Activated T-cell treated with anti-CD3 and anti-CD28 coated beads for 24 hours (primary cell): ENCODE results near the gene TSPAN9.

Experiments
- DNase-seq: peaks from one replicate; pipeline ENCODE4 v3.0.0-alpha.2; 2020; ENCODE audit warnings: low read depth

TSPAN9 gene

GRCh38 chr12:3141339-3142321 is 64.5 kb downstream of the TSPAN9 start:
- no peak for DNase-seq

- no peak for DNase-seq
Observed at GRCh38 chr12:3142386-3142785, 65.2 kb downstream of the TSPAN9 start.

- no peak for DNase-seq
Observed at GRCh38 chr12:3144495-3144894, 67.3 kb downstream of the TSPAN9 start.

- no peak for DNase-seq
Observed at GRCh38 chr12:3145033-3145432, 67.9 kb downstream of the TSPAN9 start.

- no peak for DNase-seq
Observed at GRCh38 chr12:3145546-3146310, 68.5 kb downstream of the TSPAN9 start.

- no peak for DNase-seq
Observed at GRCh38 chr12:3147260-3147659, 70.1 kb downstream of the TSPAN9 start.

- DNase-seq, result no peak
Observed at GRCh38 chr12:3148366-3149000, 71.3 kb downstream of the TSPAN9 start.

GRCh38 chr12:3149515-3150307 is 72.5 kb downstream of the TSPAN9 start:
- no peak for DNase-seq

- DNase-seq, result no peak
Observed at GRCh38 chr12:3150308-3150670, 73.1 kb downstream of the TSPAN9 start.

- no peak for DNase-seq
Observed at GRCh38 chr12:3150931-3151835, 74.0 kb downstream of the TSPAN9 start.

- no peak for DNase-seq
Observed at GRCh38 chr12:3152011-3152511, 74.9 kb downstream of the TSPAN9 start.

- no peak for DNase-seq
Observed at GRCh38 chr12:3152892-3153291, 75.7 kb downstream of the TSPAN9 start.

- DNase-seq, result no peak
Observed at GRCh38 chr12:3154006-3154405, 76.8 kb downstream of the TSPAN9 start.

- no peak for DNase-seq
Observed at GRCh38 chr12:3155702-3156370, 78.7 kb downstream of the TSPAN9 start.

- DNase-seq, result no peak
Observed at GRCh38 chr12:3157581-3158323, 80.6 kb downstream of the TSPAN9 start.

GRCh38 chr12:3158851-3159465 is 81.8 kb downstream of the TSPAN9 start:
- no peak for DNase-seq

GRCh38 chr12:3160081-3160480 is 82.9 kb downstream of the TSPAN9 start:
- DNase-seq, result no peak

GRCh38 chr12:3161861-3162260 is 84.7 kb downstream of the TSPAN9 start:
- no peak for DNase-seq
